T-helper 17 cell (primary cell): ENCODE results near the gene OPA3. TPM values are rescaled to one million over a fixed set of nuclear protein-coding genes. Genes with fewer than 3 reads are reported as not detected.
A peak's percentile ranks its signal among the peaks of the same experiment; 100 is the strongest.

Experiments used
- ATAC-seq: fragments of 150-1000 bp; cut with Tn5 transposase; 2 replicates; pipeline ENCODE4 v1.10.0; 2021; ENCODE audit warnings: mild to moderate bottlenecking, moderate library complexity
- DNase-seq, 3 donors: peaks; one replicate each; pipeline versions ENCODE4 v3.0.0 to v3.0.0-alpha.2; 2020 to 2021
- H3K9me3 ChIP-seq: one replicate; pipeline ENCODE4 v1.7.0; 2013; ENCODE audit warnings: low read length, mild to moderate bottlenecking; ENCODE audit not compliant: control insufficient read depth, poor library complexity, severe bottlenecking
- H3K27ac Mint-ChIP-seq: one replicate; pipeline ENCODE4 v1.8.0; 2022; ENCODE audit warnings: mild to moderate bottlenecking, moderate library complexity, mixed read lengths
- H3K27me3 Mint-ChIP-seq: one replicate; pipeline ENCODE4 v1.8.0; 2022; ENCODE audit warnings: mixed read lengths
- H3K36me3 Mint-ChIP-seq: one replicate; pipeline ENCODE4 v1.8.0; 2022; ENCODE audit warnings: low read depth, mixed read lengths
- H3K4me1 Mint-ChIP-seq: one replicate; pipeline ENCODE4 v1.8.0; 2022; ENCODE audit warnings: mild to moderate bottlenecking, mixed read lengths
- H3K4me3 Mint-ChIP-seq: one replicate; pipeline ENCODE4 v1.8.0; 2022; ENCODE audit warnings: mild to moderate bottlenecking, moderate library complexity, mixed read lengths
- total RNA-seq, 4 donors: library from RNA in 2 of 4; stranded (reverse) in 2 of 4; gene quantifications; one replicate each; pipeline ENCODE4 v1.2.3 and lab custom pipeline; 2022 to 2026

The OPA3 gene
- total RNA-seq, 2 donors from 2014 or later: 8.3 to 9.4 TPM

DNA sequence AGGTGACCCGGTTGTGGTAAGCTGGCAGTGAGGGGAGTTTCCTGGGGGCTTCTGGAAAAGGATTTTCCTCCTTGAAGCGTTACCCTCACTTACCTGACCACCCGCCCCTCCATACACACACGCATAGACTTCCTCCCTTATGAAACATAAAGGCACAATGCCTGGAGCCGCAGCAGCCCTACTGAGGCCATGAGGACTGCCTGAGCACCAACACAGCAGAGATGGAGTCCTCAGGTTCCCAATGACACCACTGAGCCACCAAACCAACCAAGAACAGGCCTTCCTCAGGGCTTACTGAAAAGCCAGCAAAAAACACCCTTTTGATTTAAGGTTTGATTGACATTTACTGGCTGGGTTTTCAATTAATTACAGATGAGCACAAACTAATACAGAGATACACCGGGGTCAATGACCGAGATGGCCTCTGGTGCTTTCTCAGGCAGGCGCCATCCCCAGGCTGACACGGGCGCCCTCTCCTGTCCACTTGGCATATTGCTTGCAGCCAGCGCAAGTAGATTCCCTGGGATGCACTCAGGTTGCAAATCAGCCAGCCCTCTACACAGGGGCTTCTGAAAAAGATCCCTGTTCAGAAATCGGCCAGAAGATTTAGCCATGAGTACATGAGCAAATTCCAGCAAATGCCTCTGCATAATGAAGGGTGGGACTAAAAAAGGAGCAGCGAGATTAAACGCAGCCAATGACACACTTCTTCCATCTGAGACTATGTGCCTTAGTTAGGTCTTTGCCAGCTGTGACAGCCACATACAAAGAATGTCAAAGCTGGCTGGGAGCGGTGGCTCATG lies 14.8 kb downstream of the OPA3 start:
- ATAC-seq (peak; percentile 68), DNase-seq (peak; percentile 16 to 53 (median 22))
- no peak overlapping the region for H3K27ac Mint-ChIP-seq
- H3K36me3 Mint-ChIP-seq: peaks cover 2% of the 10 kb centered on the region
- no peaks in the 10 kb centered on the region for H3K27me3 Mint-ChIP-seq
- no peak overlapping the region for H3K4me3 Mint-ChIP-seq
- H3K4me1 Mint-ChIP-seq: peaks cover 9% of the 10 kb centered on the region
- no peaks in the 10 kb centered on the region for H3K9me3 ChIP-seq

DNA sequence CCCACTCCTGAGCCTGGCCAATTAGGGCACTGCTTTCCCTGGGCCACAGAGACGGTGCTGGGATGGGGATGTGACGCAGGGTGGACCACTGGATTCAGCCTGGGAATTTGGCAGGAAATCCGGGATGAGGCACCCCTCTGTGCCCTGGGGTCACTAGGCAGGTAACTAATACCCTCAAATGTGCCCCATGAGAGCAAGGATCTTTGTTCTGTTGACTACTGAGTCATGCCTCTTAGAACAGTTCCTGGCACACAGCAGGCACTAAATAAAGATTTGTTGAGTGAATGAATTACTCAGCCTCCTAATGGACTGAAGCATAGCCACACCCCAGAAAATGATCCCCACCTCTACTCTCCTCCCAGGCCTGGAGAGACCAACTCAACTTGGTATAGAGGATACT lies 15.9 kb downstream of the OPA3 start:
- no peaks in the 10 kb centered on the region for H3K27me3 Mint-ChIP-seq

DNA sequence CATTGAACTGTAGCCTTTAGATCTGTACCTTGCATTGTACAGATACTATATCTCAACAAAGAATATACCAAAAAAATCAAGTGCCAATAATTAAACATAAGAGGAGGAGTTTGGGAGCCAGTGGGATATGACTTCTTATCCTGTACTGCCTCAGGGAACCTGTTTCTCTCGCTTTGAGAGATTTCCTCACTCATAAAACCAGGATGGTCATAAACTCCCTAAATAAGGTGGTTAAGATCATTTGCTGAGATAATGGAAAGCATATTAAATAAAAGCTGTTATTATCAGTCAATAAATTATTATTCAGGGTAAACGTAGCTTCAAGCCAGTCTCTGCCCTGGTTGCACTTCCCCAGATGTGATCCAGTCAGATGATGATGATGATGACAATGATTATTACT lies 17.0 kb downstream of the OPA3 start:
- peaks cover 2% of the 10 kb centered on the region for H3K36me3 Mint-ChIP-seq
- no peaks in the 10 kb centered on the region for H3K27me3 Mint-ChIP-seq
- H3K4me3 Mint-ChIP-seq: no peak overlapping the region
- no peak for DNase-seq
- ATAC-seq: no peak
- H3K4me1 Mint-ChIP-seq: peaks cover 12% of the 10 kb centered on the region
- no peaks in the 10 kb centered on the region for H3K9me3 ChIP-seq
- no peak overlapping the region for H3K27ac Mint-ChIP-seq

More for the DNA sequence above, 15.9 kb downstream of the OPA3 start:
- Mint-ChIP-seq H3K4me3 (no peak overlapping the region), H3K4me1 (peaks cover 9% of the 10 kb centered on the region), H3K36me3 (peaks cover 2% of the 10 kb centered on the region), H3K27ac (no peak overlapping the region)
- no peak for ATAC-seq
- H3K9me3 ChIP-seq: no peaks in the 10 kb centered on the region
- DNase-seq: no peak

DNA sequence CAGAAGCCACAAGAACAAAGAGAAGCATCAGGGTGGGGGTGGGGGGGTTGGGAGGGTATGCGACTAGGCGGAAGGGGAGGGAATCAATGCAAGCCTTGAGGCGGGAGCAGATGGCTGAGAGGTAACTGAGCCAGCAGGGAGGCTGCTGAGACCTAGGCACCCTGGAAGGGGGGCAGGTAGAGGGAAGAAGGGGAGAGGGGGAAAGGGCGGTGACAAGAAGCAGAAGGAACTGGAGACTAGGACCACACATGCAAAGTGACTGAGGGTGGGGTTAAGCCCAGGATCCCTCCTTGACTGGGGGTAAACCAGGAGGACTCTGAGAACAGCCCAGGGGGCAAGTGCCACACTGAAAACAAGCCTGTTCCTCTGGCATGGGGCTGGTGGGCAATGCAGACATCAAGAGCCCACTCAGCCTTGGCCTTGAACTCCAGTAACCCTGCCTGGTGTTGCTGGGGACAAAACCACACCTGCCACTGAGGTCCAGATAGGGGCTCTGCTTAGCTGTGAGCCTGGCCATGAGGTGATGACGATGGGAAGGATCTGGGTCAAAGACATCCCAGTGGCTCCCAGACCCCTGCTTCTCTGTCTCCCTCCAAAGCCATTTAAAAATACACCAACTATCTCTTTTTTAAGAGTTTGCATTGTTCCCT lies 20.3 kb downstream of the OPA3 start:
- Mint-ChIP-seq H3K4me3 (no peak overlapping the region), H3K36me3 (no peaks in the 10 kb centered on the region)
- ATAC-seq: no peak

DNA sequence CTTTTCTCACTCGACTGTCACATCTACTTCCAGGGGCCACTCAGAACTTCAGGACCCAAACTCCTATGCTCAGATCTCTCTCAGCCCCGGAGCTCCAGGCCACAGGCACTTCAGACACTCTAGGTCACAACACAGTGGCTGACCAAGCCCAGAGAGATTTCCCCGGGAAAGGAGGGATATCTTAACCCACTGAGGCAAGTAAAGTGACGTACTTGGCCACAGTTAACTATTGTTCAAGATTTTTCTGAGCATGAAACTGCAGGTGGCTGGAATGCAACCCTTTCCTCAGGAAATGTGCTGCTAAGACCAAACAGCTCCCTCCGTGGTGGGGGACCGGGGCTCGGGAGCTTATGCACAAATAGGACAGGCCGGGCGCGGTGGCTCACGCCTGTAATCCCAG lies 23.9 kb downstream of the OPA3 start:
- no peak for ATAC-seq
- H3K4me1 Mint-ChIP-seq: peaks cover 17% of the 10 kb centered on the region
- H3K9me3 ChIP-seq: no peaks in the 10 kb centered on the region
- no peaks in the 10 kb centered on the region for H3K27me3 Mint-ChIP-seq
- no peaks in the 10 kb centered on the region for H3K36me3 Mint-ChIP-seq
- DNase-seq: no peak
- peak overlapping the region; percentile 67 for H3K4me3 Mint-ChIP-seq
- peak overlapping the region; percentile 76 for H3K27ac Mint-ChIP-seq

More for the DNA sequence above, 20.3 kb downstream of the OPA3 start:
- H3K27me3 Mint-ChIP-seq: no peaks in the 10 kb centered on the region
- H3K27ac Mint-ChIP-seq: peak overlapping the region; percentile 77
- no peaks in the 10 kb centered on the region for H3K9me3 ChIP-seq
- DNase-seq: no peak
- peaks cover 12% of the 10 kb centered on the region for H3K4me1 Mint-ChIP-seq

DNA sequence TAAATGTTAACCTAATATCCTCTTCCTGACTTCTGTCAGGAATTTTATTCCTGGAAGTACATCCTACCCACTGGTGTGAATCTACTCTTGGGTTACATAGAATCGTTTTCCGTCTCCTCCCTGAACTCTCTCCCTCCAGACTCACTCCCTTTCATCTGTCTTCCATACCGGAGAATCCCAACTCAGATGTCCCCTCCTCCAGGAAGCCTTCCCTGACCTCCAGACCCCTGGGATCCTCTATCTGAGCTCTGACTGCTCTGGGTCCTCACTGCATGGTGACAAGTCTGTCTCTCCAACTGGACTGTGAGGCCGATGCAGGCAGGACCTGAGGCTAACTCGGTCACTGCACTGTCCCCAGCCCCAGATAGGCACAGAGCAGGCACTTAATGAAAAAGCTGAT lies 24.6 kb downstream of the OPA3 start:
- no peaks in the 10 kb centered on the region for H3K27me3 Mint-ChIP-seq
- no peaks in the 10 kb centered on the region for H3K9me3 ChIP-seq
- H3K4me3 Mint-ChIP-seq: no peak overlapping the region
- ATAC-seq (no peak), DNase-seq (no peak)
- no peaks in the 10 kb centered on the region for H3K36me3 Mint-ChIP-seq
- peaks cover 17% of the 10 kb centered on the region for H3K4me1 Mint-ChIP-seq
- no peak overlapping the region for H3K27ac Mint-ChIP-seq

DNA sequence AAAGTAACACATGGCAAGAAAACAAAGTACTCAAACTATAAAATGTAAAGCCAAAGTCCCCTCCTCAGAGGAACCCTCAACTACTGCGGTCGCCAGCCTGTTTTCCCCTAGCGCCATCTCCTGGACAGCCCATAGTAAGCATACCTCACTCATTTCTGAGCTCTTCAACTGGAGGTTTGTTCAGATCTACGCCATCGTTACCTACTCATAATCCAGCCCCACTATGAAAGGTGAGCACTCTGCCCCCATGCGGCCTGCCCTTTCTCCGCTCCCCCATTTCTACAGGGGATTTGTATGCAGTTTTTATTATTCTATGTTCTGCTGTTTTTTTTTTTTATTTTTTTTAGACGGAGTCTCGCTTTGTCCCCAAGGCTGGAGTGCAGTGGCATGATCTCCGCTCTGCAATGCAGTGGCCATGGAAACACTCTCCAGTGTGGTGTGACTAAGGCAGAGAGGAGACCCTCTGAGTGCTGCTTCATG lies 26.2 kb downstream of the OPA3 start:
- Mint-ChIP-seq H3K4me3 (no peak overlapping the region), H3K27me3 (no peaks in the 10 kb centered on the region), H3K4me1 (peaks cover 17% of the 10 kb centered on the region)

DNA sequence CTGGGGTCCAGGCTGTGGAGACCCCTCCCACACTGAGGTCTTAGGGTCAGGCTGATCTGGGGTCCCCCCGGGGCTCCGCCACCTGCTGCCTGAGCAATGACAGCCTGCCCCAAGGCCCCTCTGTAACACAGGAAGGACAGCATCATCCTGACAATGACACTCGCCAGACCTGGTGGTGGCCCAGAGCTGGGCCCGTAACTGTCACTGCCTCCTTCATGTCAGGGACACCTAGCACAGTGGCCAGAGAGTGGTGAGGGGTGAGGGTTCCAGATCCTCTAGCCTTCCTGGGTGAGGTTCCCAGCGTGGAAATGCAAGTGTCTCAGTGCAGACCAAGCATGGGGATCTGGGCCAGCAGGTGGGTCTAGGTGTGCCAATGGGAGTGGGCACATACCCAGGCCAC lies 27.8 kb downstream of the OPA3 start:
- Mint-ChIP-seq H3K36me3 (no peaks in the 10 kb centered on the region), H3K4me3 (peak overlapping the region; percentile 39), H3K27me3 (no peaks in the 10 kb centered on the region), H3K4me1 (peaks cover 14% of the 10 kb centered on the region), H3K27ac (peak overlapping the region; percentile 51)
- ATAC-seq (no peak), DNase-seq (no peak)
- no peaks in the 10 kb centered on the region for H3K9me3 ChIP-seq

More for the DNA sequence above, 26.2 kb downstream of the OPA3 start:
- ATAC-seq (peak; percentile 98), DNase-seq (peak; percentile 31 to 60 (median 42))
- Mint-ChIP-seq H3K27ac (peak overlapping the region; percentile 72), H3K36me3 (no peaks in the 10 kb centered on the region)
- H3K9me3 ChIP-seq: no peaks in the 10 kb centered on the region

DNA sequence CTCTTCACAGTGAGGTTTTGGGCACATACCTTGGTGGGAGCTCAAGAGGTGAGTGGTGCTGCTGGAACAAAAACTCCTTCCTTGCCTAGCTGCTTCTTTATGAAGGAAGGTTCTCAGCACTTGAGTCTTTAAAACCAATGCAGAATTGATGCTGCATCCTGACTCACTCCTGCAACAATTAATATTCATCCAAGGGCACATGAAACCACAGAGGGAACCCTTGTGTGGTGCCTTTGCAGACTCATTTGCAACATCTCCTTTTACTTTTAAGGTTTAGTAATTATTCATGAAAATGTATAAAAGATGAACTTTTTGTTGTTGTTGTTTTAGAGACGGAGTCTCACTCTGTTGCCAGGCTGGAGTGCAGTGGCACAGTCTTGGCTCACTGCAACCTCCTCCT lies 30.1 kb downstream of the OPA3 start:
- no peaks in the 10 kb centered on the region for H3K27me3 Mint-ChIP-seq
- H3K36me3 Mint-ChIP-seq: no peaks in the 10 kb centered on the region
- H3K9me3 ChIP-seq: no peaks in the 10 kb centered on the region
- peaks cover 12% of the 10 kb centered on the region for H3K4me1 Mint-ChIP-seq
- DNase-seq: no peak
- H3K4me3 Mint-ChIP-seq: no peak overlapping the region
- no peak overlapping the region for H3K27ac Mint-ChIP-seq
- ATAC-seq: no peak

DNA sequence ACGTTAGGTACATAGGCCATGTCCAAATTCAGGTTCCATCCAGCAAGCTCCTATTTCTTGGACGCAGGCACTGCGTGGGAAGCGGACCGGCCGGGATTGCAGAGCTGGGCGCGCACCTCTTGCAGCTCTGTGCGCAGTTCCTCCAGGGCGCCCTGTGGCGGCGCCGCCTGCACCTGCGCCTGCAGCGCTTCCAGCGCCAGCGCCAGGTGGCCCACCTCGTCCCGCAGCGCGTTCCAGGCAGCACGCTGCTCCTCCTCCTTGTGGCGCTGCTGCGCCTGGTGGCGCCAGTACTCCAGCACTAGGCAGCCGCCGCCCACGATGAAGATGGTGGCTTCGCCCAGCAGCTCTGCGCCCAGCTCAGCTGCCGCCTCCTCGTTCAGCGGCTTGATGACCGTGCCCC lies 31.1 kb downstream of the OPA3 start:
- H3K27ac Mint-ChIP-seq: no peak overlapping the region
- H3K4me3 Mint-ChIP-seq: no peak overlapping the region
- ATAC-seq (no peak), DNase-seq (no peak)
- H3K27me3 Mint-ChIP-seq: no peaks in the 10 kb centered on the region
- H3K4me1 Mint-ChIP-seq: peaks cover 12% of the 10 kb centered on the region
- H3K36me3 Mint-ChIP-seq: no peaks in the 10 kb centered on the region
- H3K9me3 ChIP-seq: no peaks in the 10 kb centered on the region

DNA sequence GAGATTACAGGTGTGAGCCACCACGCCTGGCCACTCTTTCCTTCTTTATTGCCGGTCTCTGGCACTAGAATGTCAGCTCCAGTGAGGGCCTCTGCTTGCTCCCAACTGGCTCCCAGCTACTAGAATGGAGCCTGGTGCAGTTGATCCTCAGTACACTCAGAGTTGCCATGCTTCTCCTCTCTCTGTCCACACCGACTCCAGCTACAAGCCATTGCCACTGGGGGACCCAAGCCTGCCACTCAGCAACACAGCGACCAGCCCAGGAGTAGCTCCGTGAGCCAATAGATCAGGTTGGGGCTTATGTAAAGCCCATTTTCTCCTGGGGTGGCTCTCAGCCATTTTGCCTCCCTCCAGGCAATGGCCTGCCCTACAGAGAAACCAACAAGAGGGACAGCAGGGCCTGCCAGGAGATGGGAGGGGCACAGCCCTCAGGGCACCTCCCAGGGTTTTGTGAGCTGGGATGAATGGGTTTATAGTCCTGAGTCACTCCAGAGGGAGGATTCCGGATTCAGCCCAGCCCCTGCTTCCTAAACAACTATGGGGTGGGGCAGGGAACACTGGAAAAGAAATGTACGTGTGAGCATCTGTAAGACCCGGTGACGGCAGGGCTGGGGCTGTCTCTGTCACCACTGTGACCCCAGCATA lies 36.5 kb downstream of the OPA3 start:
- Mint-ChIP-seq H3K4me1 (peaks cover 6% of the 10 kb centered on the region), H3K4me3 (no peak overlapping the region), H3K36me3 (no peaks in the 10 kb centered on the region), H3K27me3 (no peaks in the 10 kb centered on the region), H3K27ac (no peak overlapping the region)
- DNase-seq (no peak), ATAC-seq (no peak)
- no peaks in the 10 kb centered on the region for H3K9me3 ChIP-seq

DNA sequence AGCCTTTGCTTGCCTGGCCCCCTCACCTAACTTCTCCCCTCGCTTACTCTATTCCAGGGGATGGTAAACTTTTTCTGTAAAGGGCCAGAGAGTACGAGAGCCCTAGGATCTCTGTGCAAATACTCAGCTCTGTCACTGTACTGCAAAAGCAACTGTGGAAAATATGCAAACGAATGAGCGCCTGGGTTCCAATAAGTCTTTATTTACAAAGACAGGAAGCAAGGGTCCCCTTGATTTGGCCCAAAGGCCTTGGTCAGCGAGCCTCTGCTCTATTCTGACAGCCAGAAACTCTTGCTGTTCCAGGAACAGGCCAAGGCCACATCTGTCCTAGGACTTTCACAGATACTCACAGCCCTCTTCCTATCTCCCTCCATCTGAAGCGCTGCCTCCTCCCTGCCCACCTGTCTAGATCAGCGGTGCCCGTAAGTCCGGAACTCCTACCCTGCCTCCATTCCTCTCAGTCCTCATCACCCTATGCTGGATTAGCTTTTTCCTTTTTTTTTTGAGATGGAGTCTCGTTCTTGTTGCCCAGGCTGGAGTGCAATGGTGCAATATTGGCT lies 37.3 kb downstream of the OPA3 start:
- no peak for ATAC-seq
- Mint-ChIP-seq H3K27me3 (no peaks in the 10 kb centered on the region), H3K36me3 (no peaks in the 10 kb centered on the region), H3K4me3 (no peak overlapping the region), H3K27ac (peak overlapping the region; percentile 27), H3K4me1 (peaks cover 6% of the 10 kb centered on the region)
- no peak for DNase-seq
- no peaks in the 10 kb centered on the region for H3K9me3 ChIP-seq

DNA sequence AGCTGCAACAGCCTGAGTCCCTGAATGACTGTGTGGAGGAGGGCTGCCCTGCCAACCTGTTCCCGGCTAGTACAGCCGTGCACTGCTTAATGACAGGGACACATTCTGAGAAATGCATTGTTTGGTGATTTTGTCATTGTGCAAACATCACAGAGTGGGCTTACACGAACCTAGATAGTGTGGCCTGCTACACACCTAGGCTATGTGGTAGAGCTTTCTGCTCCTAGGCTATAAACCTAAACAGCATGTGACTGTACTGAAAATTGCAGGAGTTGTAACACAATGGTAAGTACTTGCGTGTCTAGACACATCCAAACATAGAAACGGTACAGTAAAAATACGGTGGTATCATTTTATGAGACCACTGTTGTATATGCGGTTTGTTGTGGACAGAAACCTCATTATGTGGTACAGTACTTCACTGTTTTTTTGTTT lies 42.4 kb downstream of the OPA3 start:
- no peaks in the 10 kb centered on the region for H3K4me1 Mint-ChIP-seq
- H3K27ac Mint-ChIP-seq: no peak overlapping the region
- no peaks in the 10 kb centered on the region for H3K9me3 ChIP-seq
- ATAC-seq: no peak
- no peaks in the 10 kb centered on the region for H3K36me3 Mint-ChIP-seq
- no peaks in the 10 kb centered on the region for H3K27me3 Mint-ChIP-seq
- no peak for DNase-seq
- H3K4me3 Mint-ChIP-seq: no peak overlapping the region
